ENCODE data around the gene ATF6.

Gene ATF6

GRCh38 chr1:161978011-161978790 is 212.1 kb downstream of the ATF6 start:
- no peak for DNase-seq

- DNase-seq, result no peak
These were observed 215.0 kb downstream of the ATF6 start for GRCh38 chr1:161981126-161981525.

GRCh38 chr1:161981735-161982506 is 215.8 kb downstream of the ATF6 start:
- no peak for DNase-seq

GRCh38 chr1:161982507-161982895 is 216.4 kb downstream of the ATF6 start:
- DNase-seq, result no peak

- DNase-seq, result no peak
These were observed 216.8 kb downstream of the ATF6 start for GRCh38 chr1:161982917-161983316.

GRCh38 chr1:161983725-161984124 is 217.6 kb downstream of the ATF6 start:
- DNase-seq, result no peak

- no peak for DNase-seq
These were observed 219.2 kb downstream of the ATF6 start for GRCh38 chr1:161985301-161985822.

- DNase-seq, result no peak
These were observed 220.2 kb downstream of the ATF6 start for GRCh38 chr1:161986328-161986727.

GRCh38 chr1:161987303-161987702 is 221.2 kb downstream of the ATF6 start:
- DNase-seq, result no peak

GRCh38 chr1:161987872-161988271 is 221.8 kb downstream of the ATF6 start:
- no peak for DNase-seq

- no peak for DNase-seq
These were observed 222.3 kb downstream of the ATF6 start for GRCh38 chr1:161988413-161988812.

- no peak for DNase-seq
These were observed 223.0 kb downstream of the ATF6 start for GRCh38 chr1:161989108-161989507.

GRCh38 chr1:161989786-161990185 is 223.7 kb downstream of the ATF6 start:
- DNase-seq, result no peak

- DNase-seq, result no peak
These were observed 227.5 kb downstream of the ATF6 start for GRCh38 chr1:161993576-161993975.

- no peak for DNase-seq
These were observed 228.1 kb downstream of the ATF6 start for GRCh38 chr1:161994175-161994668.

GRCh38 chr1:161997152-161997551 is 231.0 kb downstream of the ATF6 start:
- DNase-seq, result no peak

- no peak for DNase-seq
These were observed 232.7 kb downstream of the ATF6 start for GRCh38 chr1:161998811-161999210.

- DNase-seq, result no peak
These were observed 233.4 kb downstream of the ATF6 start for GRCh38 chr1:161999301-162000052.

GRCh38 chr1:162000053-162000420 is 233.9 kb downstream of the ATF6 start:
- DNase-seq, result no peak

GRCh38 chr1:162003061-162003829 is 237.1 kb downstream of the ATF6 start:
- no peak for DNase-seq

GRCh38 chr1:162003830-162004215 is 237.7 kb downstream of the ATF6 start:
- DNase-seq, result no peak

- DNase-seq, result no peak
These were observed 238.4 kb downstream of the ATF6 start for GRCh38 chr1:162004441-162004950.

Measured in activated CD8-positive, alpha-beta memory T cell treated with anti-CD3 and anti-CD28 coated beads for 24 hours (primary cell).